Glutamatergic neuron (in vitro differentiated cells): ENCODE measurements around the gene GNG11. TPM values are rescaled to one million over a fixed set of nuclear protein-coding genes. Genes with fewer than 3 reads are reported as not detected.
"Not testable (repeated sequence)": the region's sequence is repeated elsewhere in the genome, so short reads cannot be mapped to it uniquely, and the experiment has no call there.

Source experiments
- DNase-seq: peaks from one replicate; pipeline ENCODE4 v3.0.0; 2022
- H3K27ac Mint-ChIP-seq: one replicate; pipeline ENCODE4 v1.8.0; 2020; ENCODE audit warnings: mild to moderate bottlenecking, mixed read lengths, inconsistent platforms; ENCODE audit not compliant: unreplicated experiment
- H3K27me3 Mint-ChIP-seq: one replicate; pipeline ENCODE4 v1.8.0; 2020; ENCODE audit warnings: mild to moderate bottlenecking, moderate library complexity, mixed read lengths, inconsistent platforms; ENCODE audit not compliant: unreplicated experiment
- H3K36me3 Mint-ChIP-seq: one replicate; pipeline ENCODE4 v1.8.0; 2020; ENCODE audit warnings: mild to moderate bottlenecking, mixed read lengths, inconsistent platforms; ENCODE audit not compliant: unreplicated experiment
- H3K4me1 Mint-ChIP-seq: one replicate; pipeline ENCODE4 v1.8.0; 2020; ENCODE audit warnings: mild to moderate bottlenecking, low read depth, mixed read lengths, inconsistent platforms; ENCODE audit not compliant: unreplicated experiment
- H3K4me3 Mint-ChIP-seq: one replicate; pipeline ENCODE4 v1.8.0; 2020; ENCODE audit warnings: mild to moderate bottlenecking, mixed read lengths, inconsistent platforms; ENCODE audit not compliant: unreplicated experiment
- H3K9me3 Mint-ChIP-seq: one replicate; pipeline ENCODE4 v1.8.0; 2020; ENCODE audit warnings: mild to moderate bottlenecking, moderate library complexity, mixed read lengths, inconsistent platforms; ENCODE audit not compliant: unreplicated experiment
- total RNA-seq: library from RNA; stranded (reverse); fragmentation: NEBNext Ultra II Directional; extraction: Animal tissue kit (Norgen Biotek cat#: 25700); gene quantifications from one replicate; pipeline ENCODE4 v1.2.1, GENCODE V29; 2021; ENCODE audit not compliant: unreplicated experiment
- TF ChIP-seq, protein P1 (sequence below): fragments of 200-600 bp; sonication (generic); IDR thresholded peaks from one replicate; pipeline ENCODE4 v1.5.0; 2021; ENCODE audit not compliant: partially characterized antibody, unreplicated experiment

Gene GNG11
- total RNA-seq, 1 donor from 2014 or later, result 0.56 TPM

DNA sequence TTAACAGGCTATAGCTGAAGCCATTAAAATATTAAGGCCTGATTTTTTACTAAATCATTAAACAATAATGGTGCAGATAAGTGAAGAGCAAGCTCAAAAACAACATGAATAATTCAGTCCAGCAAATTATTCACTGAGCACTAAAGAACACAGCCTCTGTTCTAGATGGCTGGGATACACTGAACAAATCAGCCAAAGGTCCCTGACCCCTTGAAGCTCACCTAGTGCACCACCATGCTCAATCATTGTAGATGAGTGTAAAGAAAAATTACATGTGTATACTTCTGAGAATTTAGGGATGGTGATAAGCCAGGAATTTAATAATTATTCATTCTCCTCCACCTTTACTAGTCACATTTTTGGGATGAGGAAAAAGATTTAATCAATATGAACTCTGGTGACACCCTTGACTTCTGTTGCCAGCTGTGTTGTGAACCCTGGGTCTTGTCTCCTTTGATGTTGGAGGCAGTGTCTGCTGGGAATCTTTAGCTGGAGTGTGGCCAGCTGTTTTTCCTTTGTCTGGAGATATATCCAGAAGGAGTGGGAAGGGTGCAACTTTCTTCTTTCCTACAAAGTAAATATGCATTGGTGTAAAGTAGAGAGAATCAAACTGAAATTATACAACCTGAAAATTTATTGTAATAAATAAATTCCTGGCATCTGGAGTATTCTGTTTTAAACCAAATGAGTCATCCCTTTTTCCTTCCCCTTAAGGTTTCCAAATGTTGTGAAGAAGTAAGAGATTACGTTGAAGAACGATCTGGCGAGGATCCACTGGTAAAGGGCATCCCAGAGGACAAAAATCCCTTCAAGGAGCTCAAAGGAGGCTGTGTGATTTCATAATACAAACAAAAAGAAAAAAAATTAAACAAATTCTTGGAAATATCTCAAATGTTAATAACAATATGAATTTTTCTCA is 11.2 kb upstream of the GNG11 start:
- H3K27me3 Mint-ChIP-seq, result no peaks in the 10 kb centered on the region
- TF ChIP-seq, protein P1, sequence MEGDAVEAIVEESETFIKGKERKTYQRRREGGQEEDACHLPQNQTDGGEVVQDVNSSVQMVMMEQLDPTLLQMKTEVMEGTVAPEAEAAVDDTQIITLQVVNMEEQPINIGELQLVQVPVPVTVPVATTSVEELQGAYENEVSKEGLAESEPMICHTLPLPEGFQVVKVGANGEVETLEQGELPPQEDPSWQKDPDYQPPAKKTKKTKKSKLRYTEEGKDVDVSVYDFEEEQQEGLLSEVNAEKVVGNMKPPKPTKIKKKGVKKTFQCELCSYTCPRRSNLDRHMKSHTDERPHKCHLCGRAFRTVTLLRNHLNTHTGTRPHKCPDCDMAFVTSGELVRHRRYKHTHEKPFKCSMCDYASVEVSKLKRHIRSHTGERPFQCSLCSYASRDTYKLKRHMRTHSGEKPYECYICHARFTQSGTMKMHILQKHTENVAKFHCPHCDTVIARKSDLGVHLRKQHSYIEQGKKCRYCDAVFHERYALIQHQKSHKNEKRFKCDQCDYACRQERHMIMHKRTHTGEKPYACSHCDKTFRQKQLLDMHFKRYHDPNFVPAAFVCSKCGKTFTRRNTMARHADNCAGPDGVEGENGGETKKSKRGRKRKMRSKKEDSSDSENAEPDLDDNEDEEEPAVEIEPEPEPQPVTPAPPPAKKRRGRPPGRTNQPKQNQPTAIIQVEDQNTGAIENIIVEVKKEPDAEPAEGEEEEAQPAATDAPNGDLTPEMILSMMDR, result no peak
- no peaks in the 10 kb centered on the region for H3K36me3 Mint-ChIP-seq
- no peak overlapping the region for H3K27ac Mint-ChIP-seq
- H3K4me1 Mint-ChIP-seq, result peaks cover 2% of the 10 kb centered on the region
- H3K4me3 Mint-ChIP-seq, result no peak overlapping the region
- no peak for DNase-seq
- H3K9me3 Mint-ChIP-seq, result no peaks in the 10 kb centered on the region

DNA sequence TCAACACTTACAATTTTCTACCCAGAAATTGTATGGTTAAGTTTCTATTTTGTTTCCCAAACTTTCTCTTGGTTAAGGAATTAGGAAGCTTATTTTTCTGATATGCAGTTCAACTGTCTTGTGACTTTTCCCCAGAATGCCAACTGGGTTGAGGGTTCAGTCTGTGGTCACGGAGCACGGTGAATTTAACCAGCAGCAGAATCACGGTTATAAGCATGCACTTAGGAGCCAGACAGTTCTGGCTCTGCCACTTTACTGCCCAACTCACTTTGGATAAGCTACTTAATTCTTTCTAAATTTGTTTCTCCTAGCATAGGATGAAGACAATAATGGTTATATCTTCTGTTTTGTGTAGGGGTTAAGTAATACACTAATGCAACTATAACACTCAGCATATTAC is 10.3 kb upstream of the GNG11 start:
- H3K4me1 Mint-ChIP-seq, H3K36me3 Mint-ChIP-seq, H3K4me3 Mint-ChIP-seq, H3K9me3 Mint-ChIP-seq, H3K27ac Mint-ChIP-seq, H3K27me3 Mint-ChIP-seq, DNase-seq: not testable (repeated sequence)

DNA sequence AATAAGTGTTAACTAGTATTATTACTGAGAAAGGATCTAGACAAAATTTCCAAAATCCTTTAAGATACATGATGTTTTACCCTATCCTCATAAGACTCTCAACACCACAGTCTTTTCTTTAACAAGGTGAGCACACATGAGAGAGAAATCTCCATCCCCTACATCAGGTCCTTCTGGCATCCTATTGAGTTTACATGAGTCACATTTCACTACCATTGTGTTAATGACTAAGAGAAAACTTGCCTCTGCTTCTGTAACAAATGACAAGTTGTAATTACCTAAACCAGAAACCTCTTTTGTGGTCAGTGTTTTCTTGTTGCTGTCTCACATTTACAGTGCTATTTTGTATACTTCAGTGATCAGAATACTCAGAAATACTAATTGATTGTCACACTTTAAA is 9.9 kb upstream of the GNG11 start:
- H3K27me3 Mint-ChIP-seq, DNase-seq, H3K4me1 Mint-ChIP-seq, H3K36me3 Mint-ChIP-seq, H3K27ac Mint-ChIP-seq, H3K4me3 Mint-ChIP-seq, H3K9me3 Mint-ChIP-seq: not testable (repeated sequence)

DNA sequence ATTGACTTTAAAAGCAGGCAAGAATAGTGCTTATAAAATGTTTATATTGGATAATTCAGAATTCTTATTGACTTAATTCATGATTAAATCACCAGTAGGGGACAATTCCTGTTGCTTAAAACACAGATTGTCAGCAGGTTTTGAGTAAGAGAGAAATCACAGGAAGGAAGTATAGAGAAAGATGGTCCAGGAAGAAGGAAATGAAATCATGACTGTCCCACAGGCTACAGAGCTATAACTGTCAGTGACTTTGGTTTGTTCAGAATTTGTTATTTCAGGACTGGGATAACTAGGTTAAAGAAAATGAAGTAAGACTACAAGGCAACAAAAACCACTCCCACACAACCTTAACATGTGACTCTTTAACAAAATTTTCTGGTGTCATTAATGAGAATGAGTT is 8.3 kb upstream of the GNG11 start:
- Mint-ChIP-seq H3K27me3 (no peaks in the 10 kb centered on the region), H3K36me3 (no peaks in the 10 kb centered on the region), H3K4me3 (no peak overlapping the region), H3K4me1 (peaks cover 2% of the 10 kb centered on the region), H3K9me3 (no peaks in the 10 kb centered on the region), H3K27ac (no peak overlapping the region)
- TF ChIP-seq, protein P1, result no peak
- DNase-seq, result no peak

DNA sequence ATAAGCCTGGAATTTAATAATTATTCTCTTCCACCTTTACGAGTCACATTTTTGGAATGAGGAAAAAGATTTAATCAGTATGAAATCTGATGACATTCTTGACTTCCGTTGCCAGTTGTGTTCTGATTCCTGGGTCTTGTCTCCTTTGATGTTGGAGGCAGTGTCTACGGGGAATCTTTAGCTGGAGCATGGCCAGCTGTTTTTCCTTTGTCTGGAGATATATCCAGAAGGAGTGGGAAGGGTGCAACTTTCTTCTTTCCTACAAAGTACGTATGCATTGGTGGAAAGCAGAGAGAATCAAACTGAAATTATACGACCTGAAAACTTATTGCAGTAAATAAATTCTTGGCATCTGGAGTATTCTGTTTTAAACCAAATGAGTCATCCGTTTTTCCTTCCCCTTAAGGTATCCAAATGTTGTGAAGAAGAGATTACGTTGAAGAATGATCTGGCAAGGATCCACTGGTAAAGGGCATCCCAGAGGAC is 6.9 kb upstream of the GNG11 start:
- TF ChIP-seq, protein P1, result no peak

DNA sequence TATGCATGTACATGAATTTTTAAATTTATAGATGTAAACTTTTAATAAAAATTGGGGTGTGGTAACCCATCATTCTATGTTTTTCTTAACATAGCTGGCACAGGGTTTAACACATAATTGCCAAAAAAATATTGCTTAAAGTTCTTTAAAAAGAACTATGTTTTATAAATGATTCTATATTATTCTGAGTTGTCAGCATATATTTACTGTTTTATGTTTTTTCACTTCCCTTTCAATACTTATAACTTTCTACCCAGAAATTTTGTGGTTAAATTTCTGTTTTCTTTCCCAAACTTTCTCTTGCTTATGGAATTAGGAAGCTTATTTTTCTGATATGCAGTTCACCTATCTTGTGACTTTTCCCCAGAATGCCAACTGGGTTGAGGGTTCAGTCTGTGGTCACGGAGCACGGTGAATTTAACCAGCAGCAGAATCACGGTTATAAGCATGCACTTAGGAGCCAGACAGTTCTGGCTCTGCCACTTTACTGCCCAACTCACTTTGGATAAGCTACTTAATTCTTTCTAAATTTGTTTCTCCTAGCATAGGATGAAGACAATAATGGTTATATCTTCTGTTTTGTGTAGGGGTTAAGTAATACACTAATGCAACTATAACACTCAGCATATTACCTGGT is 6.2 kb upstream of the GNG11 start:
- not testable (repeated sequence) for H3K9me3 Mint-ChIP-seq, H3K4me3 Mint-ChIP-seq, H3K27ac Mint-ChIP-seq, H3K36me3 Mint-ChIP-seq, DNase-seq, H3K4me1 Mint-ChIP-seq, H3K27me3 Mint-ChIP-seq

More for the DNA sequence above, 6.9 kb upstream of the GNG11 start:
- Mint-ChIP-seq H3K36me3 (no peaks in the 10 kb centered on the region), H3K9me3 (no peaks in the 10 kb centered on the region), H3K27ac (no peak overlapping the region), H3K4me3 (no peak overlapping the region), H3K4me1 (peaks cover 2% of the 10 kb centered on the region), H3K27me3 (no peaks in the 10 kb centered on the region)
- no peak for DNase-seq

DNA sequence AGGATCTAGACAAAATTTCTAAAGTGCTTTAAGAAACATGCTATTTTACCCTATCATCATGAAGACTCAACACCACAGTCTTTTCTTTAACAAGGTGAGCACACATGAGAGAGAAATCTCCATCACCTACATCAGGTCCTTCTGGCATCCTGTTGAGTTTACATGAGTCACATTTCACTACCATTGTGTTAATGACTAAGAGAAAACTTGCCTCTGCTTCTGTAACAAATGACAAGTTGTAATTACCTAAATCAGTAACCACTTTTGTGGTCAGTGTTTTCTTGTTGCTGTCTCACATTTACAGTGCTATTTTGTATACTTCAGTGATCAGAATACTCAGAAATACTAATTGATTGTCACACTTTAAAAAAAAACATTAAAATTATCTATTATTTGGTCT is 5.6 kb upstream of the GNG11 start:
- H3K36me3 Mint-ChIP-seq, H3K9me3 Mint-ChIP-seq, H3K4me1 Mint-ChIP-seq, H3K27me3 Mint-ChIP-seq, H3K4me3 Mint-ChIP-seq, DNase-seq, H3K27ac Mint-ChIP-seq: not testable (repeated sequence)

DNA sequence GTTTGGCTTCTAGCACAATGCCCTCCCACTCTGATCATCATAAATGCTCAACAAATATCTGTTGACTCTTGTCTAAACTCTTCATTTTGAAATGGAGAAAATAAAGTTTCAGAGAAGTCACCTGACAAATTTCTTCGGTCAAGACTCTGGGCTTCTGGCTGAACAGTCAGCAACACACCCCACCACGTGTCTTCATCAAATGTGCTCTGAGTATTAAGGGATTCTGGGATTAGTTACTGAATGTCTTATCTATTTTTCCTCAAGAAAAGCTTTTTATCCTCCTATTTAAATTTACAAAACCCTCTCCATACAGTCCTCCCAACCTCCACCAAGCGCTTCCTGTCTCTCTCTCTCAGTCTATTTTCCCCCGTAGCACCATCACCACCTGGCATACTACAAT is 5.2 kb upstream of the GNG11 start:
- not testable (repeated sequence) for H3K27ac Mint-ChIP-seq

More for the DNA sequence above, 5.2 kb upstream of the GNG11 start:
- H3K36me3 Mint-ChIP-seq, H3K9me3 Mint-ChIP-seq, H3K27me3 Mint-ChIP-seq, H3K4me3 Mint-ChIP-seq, DNase-seq, H3K4me1 Mint-ChIP-seq: not testable (repeated sequence)
